ENCODE measurements around the gene FLT1.

DNA sequence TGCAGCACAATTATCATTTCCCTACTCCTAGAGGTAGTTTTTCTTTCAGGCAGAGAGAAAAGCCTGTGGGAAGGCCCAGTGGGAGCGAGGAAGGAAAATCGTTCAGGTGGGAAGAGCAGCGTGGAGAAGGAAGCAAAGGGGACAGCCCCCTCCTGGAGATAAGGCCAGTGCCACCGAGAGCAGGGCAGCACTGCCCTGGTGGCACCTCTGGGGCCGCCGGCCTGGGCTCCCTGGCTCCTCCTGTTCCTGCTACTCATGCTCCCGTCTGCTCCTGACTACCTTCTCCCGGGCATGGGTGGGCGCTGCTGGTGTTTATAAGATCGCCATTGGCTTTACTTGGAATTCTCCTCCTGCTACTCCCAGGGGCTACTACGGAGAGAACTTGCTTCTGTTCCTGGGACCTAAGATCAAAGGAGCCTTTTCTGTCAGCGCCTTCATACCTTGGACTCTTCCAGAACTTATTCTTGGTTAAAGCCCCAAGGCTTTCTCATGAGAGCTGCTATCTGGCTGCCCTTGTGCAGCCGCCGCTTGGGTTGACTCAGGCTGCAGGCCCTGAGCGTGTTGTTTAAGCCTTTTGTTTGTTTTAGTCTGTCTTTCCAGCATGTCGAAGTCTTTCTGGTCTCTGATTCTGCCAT lies 3.7 kb upstream of the FLT1 start:
- TF ChIP-seq CTCF (IDR thresholded peaks at IDR 0.05; ENCODE audit: insufficient read depth, low read length): no peak
- no peak for TF ChIP-seq REST (IDR thresholded peaks at IDR 0.05; ENCODE audit: insufficient replicate concordance, low read depth)
- TF ChIP-seq POLR2AphosphoS5 (IDR thresholded peaks at IDR 0.05; ENCODE audit: low read depth): no peak
- no peak for TF ChIP-seq GABPA (IDR thresholded peaks at IDR 0.05; ENCODE audit: low read depth)
- no peak for TF ChIP-seq SPI1 (IDR thresholded peaks at IDR 0.05; ENCODE audit: borderline replicate concordance, low read depth)

Measured in HL-60 (cell line).